Heart left ventricle (tissue), 13 donors: Measurements from ENCODE around the gene TNS3.

Experiments
- CTCF ChIP-seq, 12 donors: fragments of 200-600 bp; sonication (generic) in 4 of 12; IDR thresholded peaks; one replicate each; pipeline versions ENCODE4 v1.5.0 to v1.8.0; 2018 to 2022; ENCODE audit warnings: antibody characterized with exemption in 12 of 12, mild to moderate bottlenecking in 5 of 12
- POLR2A ChIP-seq, 2 donors: fragments of 450-650 bp; IDR thresholded peaks; one replicate each; pipeline ENCODE4 v1.6.1; 2017; ENCODE audit warnings: antibody characterized with exemption in 2 of 2, mild to moderate bottlenecking in 2 of 2, moderate library complexity in 2 of 2
- donor health status: ischemic (EF 13 %, LVEDD 7.1; RV severe dilation, severe dysfunction).
- donor health status: DM: no; HTN: yes; CAD: no.
- donor health status: DM: no; HTN: no; CAD: no.
- donor health status: ischemic (EF 25% LVEDD 6.9; RV normal size, moderate dysfunction).
- donor health status: ischemic (EF 25% LVEDD 5.7; RV mildly dilated, moderate dysfunction).
- donor health status: ischemic (EF 35%, LVEDD 5.7; RV mildly dilated, moderate dysfunction).
- donor health status: nonischemic (EF 11% LVEDD 7.7; RV severe dilation, severe dysfunction).
- donor health status: DM: yes; HTN: yes; CAD: no.
- donor health status: PGD.
- donor health status: ischemic (EF 29% LVEDD 5.4; RV normal size, mild dysfunction).
- donor health status: nonischemic (EF 23%, LVEDD 6.1; RV moderate dilation, normal function).

GRCh38 chr7:47471831-47472230 lies 110.1 kb downstream of the TNS3 start:
- TF ChIP-seq POLR2A (IDR thresholded peaks at IDR 0.05) (no peak), CTCF (IDR thresholded peaks at IDR 0.05) (no peak)
